Transverse colon (tissue), 4 donors: ENCODE measurements around the gene PHACTR3. TPM values are rescaled to one million over a fixed set of nuclear protein-coding genes. Genes with fewer than 3 reads are reported as not detected.

Source experiments
- DNase-seq: peaks from one replicate; pipeline ENCODE4 v3.0.0-alpha.2; 2019
- H3K27ac ChIP-seq, 4 donors: fragments of 200-600 bp; sonication (generic); 2 replicates each; pipeline ENCODE4 v1.5.1; 2016 to 2018; ENCODE audit warnings: inconsistent platforms in 4 of 4
- H3K27me3 ChIP-seq: fragments of 200-600 bp; sonication (generic); 2 replicates; pipeline ENCODE4 v1.5.1; 2017; ENCODE audit warnings: inconsistent platforms
- H3K36me3 ChIP-seq, 4 donors: fragments of 200-600 bp; sonication (generic); 2 replicates each; pipeline ENCODE4 v1.5.1; 2017 to 2019; ENCODE audit warnings: inconsistent platforms in 4 of 4
- H3K4me1 ChIP-seq, 4 donors: fragments of 200-600 bp; sonication (generic); 2 replicates each; pipeline ENCODE4 v1.5.1; 2017 to 2020; ENCODE audit warnings: inconsistent platforms in 4 of 4
- H3K4me3 ChIP-seq, 4 donors: fragments of 200-600 bp; sonication (generic); 1 replicate in 1 of 4; 2 replicates in 3 of 4; pipeline versions ENCODE4 v1.5.1 to v1.6.1; 2017 to 2019; ENCODE audit warnings: inconsistent platforms in 4 of 4
- H3K9me3 ChIP-seq, 2 donors: fragments of 200-600 bp; sonication (generic); 2 replicates each; pipeline ENCODE4 v1.5.1; 2017 to 2019; ENCODE audit warnings: inconsistent platforms in 2 of 2
- EP300 ChIP-seq: sonication (generic); formaldehyde crosslinking; IDR thresholded peaks from one replicate; pipeline ENCODE4 v1.6.1; 2017; ENCODE audit warnings: antibody characterized with exemption, low read depth
- POLR2A ChIP-seq: fragments of 450-650 bp; IDR thresholded peaks from one replicate; pipeline ENCODE4 v1.6.1; 2016; ENCODE audit warnings: antibody characterized with exemption, mild to moderate bottlenecking, moderate library complexity
- POLR2AphosphoS5 ChIP-seq, 3 donors: sonication (generic); formaldehyde crosslinking; IDR thresholded peaks; one replicate each; pipeline ENCODE4 v1.6.1; 2016; ENCODE audit warnings: antibody characterized with exemption in 3 of 3
- WGBS, 2 donors: methylation state at CpG; one replicate each; pipeline ENCODE4 v1.1.5; 2018; ENCODE audit warnings: low coverage in 1 of 2; 5-methylcytosine and 5-hydroxymethylcytosine counted together
- in situ Hi-C, 4 donors: fragments of 200-750 bp; cut with MboI; loops; one replicate each; pipeline versions ENCODE4 v1.15.0 to v1.15.1; 2017; ENCODE audit warnings: low sequenced_read_pairs in 3 of 4, low pct_ligation_motif_present in 1 of 4, low pct_unique_long_range_greater_than_20kb in 1 of 4
- intact Hi-C: fragments of 100-400 bp; cut with DNase I; formaldehyde crosslinking; loops from one replicate; pipeline ENCODE4 v1.15.1; 2023; ENCODE audit warnings: low total_unique reads
- total RNA-seq, 4 donors: library from RNA; depleted of rRNA; stranded (reverse); fragments of >200 nt; gene quantifications; one replicate each; pipeline ENCODE4 v1.1.0, GENCODE V29; 2016
- TF ChIP-seq, protein P1 (sequence below), 5 experiments: fragments of 200-600 bp in 3 of 5; fragments of 450-650 bp in 2 of 5; sonication (generic) in 3 of 5; IDR thresholded peaks; 1 replicate in 2 of 5; 2 replicates in 3 of 5; pipeline ENCODE4 v1.5.1; 2016 to 2017; ENCODE audit warnings: antibody characterized with exemption in 5 of 5, inconsistent platforms in 3 of 5, mild to moderate bottlenecking in 2 of 5, moderate library complexity in 1 of 5

The PHACTR3 gene
- total RNA-seq, 4 donors from 2014 or later = 1.6 to 7.1 (median 5.6) TPM

- Histone ChIP-seq H3K4me1 (no peaks in the 10 kb centered on the region), H3K27ac (no peak overlapping the region), H3K4me3 (no peak overlapping the region), H3K27me3 (no peaks in the 10 kb centered on the region), H3K9me3 (no peaks in the 10 kb centered on the region), H3K36me3 (no peaks in the 10 kb centered on the region)
- in situ Hi-C loops = no loop called here
- TF ChIP-seq EP300 = no peak
- TF ChIP-seq, protein P1, sequence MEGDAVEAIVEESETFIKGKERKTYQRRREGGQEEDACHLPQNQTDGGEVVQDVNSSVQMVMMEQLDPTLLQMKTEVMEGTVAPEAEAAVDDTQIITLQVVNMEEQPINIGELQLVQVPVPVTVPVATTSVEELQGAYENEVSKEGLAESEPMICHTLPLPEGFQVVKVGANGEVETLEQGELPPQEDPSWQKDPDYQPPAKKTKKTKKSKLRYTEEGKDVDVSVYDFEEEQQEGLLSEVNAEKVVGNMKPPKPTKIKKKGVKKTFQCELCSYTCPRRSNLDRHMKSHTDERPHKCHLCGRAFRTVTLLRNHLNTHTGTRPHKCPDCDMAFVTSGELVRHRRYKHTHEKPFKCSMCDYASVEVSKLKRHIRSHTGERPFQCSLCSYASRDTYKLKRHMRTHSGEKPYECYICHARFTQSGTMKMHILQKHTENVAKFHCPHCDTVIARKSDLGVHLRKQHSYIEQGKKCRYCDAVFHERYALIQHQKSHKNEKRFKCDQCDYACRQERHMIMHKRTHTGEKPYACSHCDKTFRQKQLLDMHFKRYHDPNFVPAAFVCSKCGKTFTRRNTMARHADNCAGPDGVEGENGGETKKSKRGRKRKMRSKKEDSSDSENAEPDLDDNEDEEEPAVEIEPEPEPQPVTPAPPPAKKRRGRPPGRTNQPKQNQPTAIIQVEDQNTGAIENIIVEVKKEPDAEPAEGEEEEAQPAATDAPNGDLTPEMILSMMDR (IDR thresholded peaks at IDR 0.05) = no peak
- no peak for TF ChIP-seq POLR2AphosphoS5 (IDR thresholded peaks at IDR 0.05)
- TF ChIP-seq POLR2A = no peak
- intact Hi-C loops = no loop called here
- no peak for DNase-seq
- WGBS, 2 donors = 53 to 86% methylated on average over 3 to 5 of the region's 7 CpGs
These were observed 41.4 kb downstream of the PHACTR3 start for GRCh38 chr20:59645761-59646171.

DNA sequence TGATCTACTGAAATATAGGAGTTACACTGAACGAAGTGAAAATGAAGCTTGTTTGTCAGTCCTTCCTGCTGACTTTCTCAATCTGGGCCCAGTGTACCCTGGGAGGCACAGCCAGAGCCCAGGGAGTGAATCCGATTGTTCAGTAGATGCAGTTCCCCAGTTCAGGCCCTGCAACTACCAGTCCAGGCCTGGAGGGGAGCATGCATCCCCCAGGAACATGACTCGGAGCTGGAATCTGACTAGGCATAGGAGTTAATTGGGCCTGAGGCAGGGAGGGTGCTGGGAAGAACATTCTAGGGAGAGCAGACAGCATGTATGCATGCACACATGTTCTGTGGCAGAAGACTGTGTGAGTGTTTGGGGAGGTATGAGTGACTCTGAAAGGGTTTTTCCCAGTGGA, 42.1 kb downstream of the PHACTR3 start:
- 71 to 93% methylated on average over 1 to 3 of the region's 3 CpGs for WGBS, 2 donors

GRCh38 chr20:59647271-59647670, 42.9 kb downstream of the PHACTR3 start:
- in situ Hi-C loops (no loop called here), intact Hi-C loops (no loop called here)
- Histone ChIP-seq H3K9me3 (no peaks in the 10 kb centered on the region), H3K27me3 (no peaks in the 10 kb centered on the region), H3K4me1 (no peaks in the 10 kb centered on the region), H3K36me3 (no peaks in the 10 kb centered on the region), H3K27ac (no peak overlapping the region), H3K4me3 (no peak overlapping the region)
- no peak for TF ChIP-seq POLR2A
- no peak for TF ChIP-seq EP300
- TF ChIP-seq, protein P1 (IDR thresholded peaks at IDR 0.05) = no peak
- TF ChIP-seq POLR2AphosphoS5 (IDR thresholded peaks at IDR 0.05) = no peak
- DNase-seq = no peak

More for the DNA sequence above, 42.1 kb downstream of the PHACTR3 start:
- no peak overlapping the region for H3K4me3 ChIP-seq
- DNase-seq = no peak
- no peak for TF ChIP-seq POLR2A
- TF ChIP-seq EP300 = no peak
- TF ChIP-seq, protein P1 (IDR thresholded peaks at IDR 0.05) = no peak
- no peak for TF ChIP-seq POLR2AphosphoS5 (IDR thresholded peaks at IDR 0.05)
- H3K4me1 ChIP-seq = no peaks in the 10 kb centered on the region
- no peak overlapping the region for H3K27ac ChIP-seq
- in situ Hi-C loops = no loop called here
- no peaks in the 10 kb centered on the region for H3K36me3 ChIP-seq
- intact Hi-C loops = no loop called here
- no peaks in the 10 kb centered on the region for H3K9me3 ChIP-seq
- no peaks in the 10 kb centered on the region for H3K27me3 ChIP-seq

- H3K27ac ChIP-seq = no peak overlapping the region
- no peaks in the 10 kb centered on the region for H3K27me3 ChIP-seq
- TF ChIP-seq, protein P1 (IDR thresholded peaks at IDR 0.05) = no peak
- no peak for TF ChIP-seq POLR2A
- no peak for TF ChIP-seq EP300
- TF ChIP-seq POLR2AphosphoS5 (IDR thresholded peaks at IDR 0.05) = no peak
- intact Hi-C loops (no loop called here), in situ Hi-C loops (no loop called here)
- no peak overlapping the region for H3K4me3 ChIP-seq
- H3K4me1 ChIP-seq = no peaks in the 10 kb centered on the region
- no peaks in the 10 kb centered on the region for H3K9me3 ChIP-seq
- DNase-seq = no peak
- no peaks in the 10 kb centered on the region for H3K36me3 ChIP-seq
- WGBS, 2 donors = 49 to 72% methylated on average over 4 to 7 of the region's 7 CpGs
These were observed 44.2 kb downstream of the PHACTR3 start for GRCh38 chr20:59648466-59649070.
